Hepatocyte (in vitro differentiated cells): Measurements from ENCODE around the gene WWTR1.

Experiments used
- EZH2 ChIP-seq: fragments of 200-600 bp; sonication (generic); IDR thresholded peaks from 2 replicates; pipeline ENCODE4 v1.6.1; 2016; ENCODE audit warnings: antibody characterized with exemption, mild to moderate bottlenecking, borderline replicate concordance
- TF ChIP-seq, protein P1 (sequence below): fragments of 200-600 bp; sonication (generic); IDR thresholded peaks from 2 replicates; pipeline ENCODE4 v1.5.1; 2016; ENCODE audit warnings: antibody characterized with exemption, mild to moderate bottlenecking; ENCODE audit not compliant: poor library complexity

DNA sequence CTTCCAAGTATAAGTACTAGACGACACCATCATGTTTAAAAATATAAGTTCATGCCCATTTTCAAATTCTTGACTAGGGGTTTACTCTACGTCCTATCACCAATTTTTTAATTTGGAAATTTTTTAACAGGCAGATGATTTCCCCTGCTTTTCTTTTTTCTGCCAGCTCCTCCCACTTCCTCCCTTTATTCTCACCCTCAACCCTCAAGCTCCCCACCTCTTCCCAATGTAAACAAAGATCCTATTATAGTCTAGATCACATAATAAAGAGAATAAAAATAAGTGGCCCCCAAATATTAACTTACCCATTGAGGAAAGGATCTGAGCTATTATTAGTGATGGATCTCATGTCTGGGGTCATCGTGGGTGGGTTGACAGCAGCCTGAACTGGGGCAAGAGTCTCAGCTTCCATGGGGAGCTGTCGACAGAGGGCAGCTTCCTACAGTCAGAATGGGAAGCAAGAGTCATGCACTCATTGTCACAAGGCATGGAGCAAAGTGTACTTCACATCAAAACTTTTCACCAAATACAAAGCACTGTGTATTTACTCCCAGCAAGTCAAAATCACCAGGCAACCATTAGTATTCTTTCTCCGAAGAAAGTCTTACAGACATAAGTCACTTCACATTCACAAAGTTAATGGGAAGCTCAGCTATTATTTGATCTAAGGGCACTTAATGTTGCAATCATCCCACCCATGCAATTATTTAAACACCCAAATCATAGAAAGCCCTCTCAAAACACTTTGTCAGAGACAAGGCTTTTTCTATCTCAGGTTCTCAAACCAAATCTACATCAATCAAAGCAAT, 130.1 kb downstream of the WWTR1 start:
- TF ChIP-seq, protein P1, sequence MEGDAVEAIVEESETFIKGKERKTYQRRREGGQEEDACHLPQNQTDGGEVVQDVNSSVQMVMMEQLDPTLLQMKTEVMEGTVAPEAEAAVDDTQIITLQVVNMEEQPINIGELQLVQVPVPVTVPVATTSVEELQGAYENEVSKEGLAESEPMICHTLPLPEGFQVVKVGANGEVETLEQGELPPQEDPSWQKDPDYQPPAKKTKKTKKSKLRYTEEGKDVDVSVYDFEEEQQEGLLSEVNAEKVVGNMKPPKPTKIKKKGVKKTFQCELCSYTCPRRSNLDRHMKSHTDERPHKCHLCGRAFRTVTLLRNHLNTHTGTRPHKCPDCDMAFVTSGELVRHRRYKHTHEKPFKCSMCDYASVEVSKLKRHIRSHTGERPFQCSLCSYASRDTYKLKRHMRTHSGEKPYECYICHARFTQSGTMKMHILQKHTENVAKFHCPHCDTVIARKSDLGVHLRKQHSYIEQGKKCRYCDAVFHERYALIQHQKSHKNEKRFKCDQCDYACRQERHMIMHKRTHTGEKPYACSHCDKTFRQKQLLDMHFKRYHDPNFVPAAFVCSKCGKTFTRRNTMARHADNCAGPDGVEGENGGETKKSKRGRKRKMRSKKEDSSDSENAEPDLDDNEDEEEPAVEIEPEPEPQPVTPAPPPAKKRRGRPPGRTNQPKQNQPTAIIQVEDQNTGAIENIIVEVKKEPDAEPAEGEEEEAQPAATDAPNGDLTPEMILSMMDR: peak; percentile 31
- no peak for TF ChIP-seq EZH2
